AG09319 (cell line): ENCODE data around the gene PGAP6.
A peak's percentile ranks its signal among the peaks of the same experiment; 100 is the strongest.
"Not testable (repeated sequence)": the region's sequence is repeated elsewhere in the genome, so short reads cannot be mapped to it uniquely, and the experiment has no call there.

Experiments used
- DNase-seq: peaks from one replicate; pipeline ENCODE4 v3.0.0-alpha.2; 2010; ENCODE audit warnings: low read depth; ENCODE audit errors: extremely low read depth
- CTCF ChIP-seq: IDR thresholded peaks from 2 replicates; pipeline ENCODE4 v1.5.1; 2011; ENCODE audit warnings: low read depth, mild to moderate bottlenecking, inconsistent platforms, low read length, moderate library complexity

PGAP6 gene

GRCh38 chr16:391885-392335, 10.1 kb upstream of the PGAP6 start:
- no peak for DNase-seq
- peak; percentile 67 for TF ChIP-seq CTCF

GRCh38 chr16:389352-389751, 7.6 kb upstream of the PGAP6 start:
- no peak for TF ChIP-seq CTCF
- no peak for DNase-seq

- DNase-seq, result not testable (repeated sequence)
These were observed 6.2 kb upstream of the PGAP6 start for GRCh38 chr16:387761-388666.

GRCh38 chr16:386641-387156, 4.9 kb upstream of the PGAP6 start:
- no peak for TF ChIP-seq CTCF
- DNase-seq, result no peak

- TF ChIP-seq CTCF, result no peak
- DNase-seq, result no peak
These were observed 1.7 kb upstream of the PGAP6 start for GRCh38 chr16:383326-384051.

GRCh38 chr16:381012-381788, 578 bp downstream of the PGAP6 start:
- no peak for TF ChIP-seq CTCF
- no peak for DNase-seq

- no peak for TF ChIP-seq CTCF
- no peak for DNase-seq
These were observed 1.1 kb downstream of the PGAP6 start for GRCh38 chr16:380762-381011.
